SK-N-SH treated with all-trans-retinoic acid at 6 μM for 48 hours (cell line): ENCODE measurements around the gene GTPBP3.

ENCODE experiments used
- ATAC-seq: fragments of 200-7000 bp; cut with Tn5 transposase; 3 replicates; pipeline ENCODE4 v1.9.1; 2020; ENCODE audit warnings: mild to moderate bottlenecking, moderate library complexity
- ARNTL ChIP-seq: fragments of 450-650 bp; formaldehyde crosslinking; IDR thresholded peaks from 2 replicates; pipeline ENCODE4 v1.5.0; 2020; ENCODE audit warnings: low read depth, mild to moderate bottlenecking, moderate library complexity, borderline replicate concordance
- BACH2 ChIP-seq: fragments of 250-450 bp; sonication (Bioruptor Pico); IDR thresholded peaks from 2 replicates; pipeline ENCODE4 v1.9.0; 2021; ENCODE audit warnings: mild to moderate bottlenecking, borderline replicate concordance
- CSDC2 ChIP-seq: fragments of 250-450 bp; sonication (Bioruptor Pico); IDR thresholded peaks from 2 replicates; pipeline ENCODE4 v1.5.0; 2020; ENCODE audit warnings: mild to moderate bottlenecking, moderate library complexity
- ESRRG ChIP-seq: fragments of 250-450 bp; sonication (Bioruptor Pico); IDR thresholded peaks from 2 replicates; pipeline ENCODE4 v1.6.1; 2021; ENCODE audit warnings: mild to moderate bottlenecking
- GLIS3 ChIP-seq: fragments of 250-450 bp; sonication (Bioruptor Pico); IDR thresholded peaks from 2 replicates; pipeline ENCODE4 v1.5.0; 2020; ENCODE audit warnings: mild to moderate bottlenecking, moderate library complexity
- ISL1 ChIP-seq: fragments of 250-450 bp; sonication (Bioruptor Pico); IDR thresholded peaks from 2 replicates; pipeline ENCODE4 v2.1.2; 2022; ENCODE audit warnings: mild to moderate bottlenecking, moderate library complexity
- OSR1 ChIP-seq: fragments of 250-450 bp; sonication (Bioruptor Pico); IDR thresholded peaks from 2 replicates; pipeline ENCODE4 v1.8.0; 2022; ENCODE audit warnings: moderate library complexity, mild to moderate bottlenecking, inconsistent platforms
- PPARA ChIP-seq: fragments of 250-450 bp; sonication (Bioruptor Pico); IDR thresholded peaks from 2 replicates; pipeline ENCODE4 v1.5.0; 2020; ENCODE audit warnings: mild to moderate bottlenecking, borderline replicate concordance
- SNAI2 ChIP-seq: fragments of 250-450 bp; sonication (Bioruptor Pico); IDR thresholded peaks from 2 replicates; pipeline ENCODE4 v1.5.0; 2020; ENCODE audit warnings: mild to moderate bottlenecking, moderate library complexity
- TCF4 ChIP-seq: fragments of 250-450 bp; sonication (Bioruptor Pico); IDR thresholded peaks from 2 replicates; pipeline ENCODE4 v1.8.0; 2021; ENCODE audit warnings: mild to moderate bottlenecking, moderate library complexity, borderline replicate concordance
- TOX ChIP-seq: fragments of 250-450 bp; sonication (Bioruptor Pico); IDR thresholded peaks from 2 replicates; pipeline ENCODE4 v1.8.0; 2021; ENCODE audit warnings: mild to moderate bottlenecking, moderate library complexity, borderline replicate concordance
- TSHZ2 ChIP-seq: fragments of 250-450 bp; sonication (Bioruptor Pico); IDR thresholded peaks from 2 replicates; pipeline ENCODE4 v1.5.0; 2020; ENCODE audit warnings: mild to moderate bottlenecking, moderate library complexity
- ZFP3 ChIP-seq: fragments of 250-450 bp; sonication (Bioruptor Pico); IDR thresholded peaks from 2 replicates; pipeline ENCODE4 v1.5.0; 2020; ENCODE audit warnings: mild to moderate bottlenecking, moderate library complexity
- ZFP30 ChIP-seq: fragments of 450-650 bp; formaldehyde crosslinking; IDR thresholded peaks from 2 replicates; pipeline ENCODE4 v1.5.0; 2022; ENCODE audit warnings: mild to moderate bottlenecking, moderate library complexity
- ZNF565 ChIP-seq: fragments of 450-650 bp; formaldehyde crosslinking; conservative IDR thresholded peaks from 2 replicates; pipeline ENCODE4 v1.5.0; 2020; ENCODE audit warnings: low read depth, mild to moderate bottlenecking, moderate library complexity
- ZNF70 ChIP-seq: fragments of 450-650 bp; formaldehyde crosslinking; IDR thresholded peaks from 2 replicates; pipeline ENCODE4 v1.5.0; 2020; ENCODE audit warnings: mild to moderate bottlenecking, moderate library complexity
- TF ChIP-seq, protein P1 (sequence below): fragments of 250-450 bp; sonication (Bioruptor Pico); IDR thresholded peaks from 2 replicates; pipeline ENCODE4 v1.8.0; 2021; ENCODE audit warnings: low read depth, mild to moderate bottlenecking, moderate library complexity, borderline replicate concordance
- TF ChIP-seq, protein P2 (sequence below): fragments of 250-450 bp; sonication (Bioruptor Pico); IDR thresholded peaks from 2 replicates; pipeline ENCODE4 v1.8.0; 2020; ENCODE audit warnings: mild to moderate bottlenecking, moderate library complexity, borderline replicate concordance
- TF ChIP-seq, protein P3 (sequence below): fragments of 250-450 bp; sonication (Bioruptor Pico); IDR thresholded peaks from 2 replicates; pipeline ENCODE4 v1.5.1; 2021; ENCODE audit warnings: mild to moderate bottlenecking, moderate library complexity

Gene GTPBP3

DNA sequence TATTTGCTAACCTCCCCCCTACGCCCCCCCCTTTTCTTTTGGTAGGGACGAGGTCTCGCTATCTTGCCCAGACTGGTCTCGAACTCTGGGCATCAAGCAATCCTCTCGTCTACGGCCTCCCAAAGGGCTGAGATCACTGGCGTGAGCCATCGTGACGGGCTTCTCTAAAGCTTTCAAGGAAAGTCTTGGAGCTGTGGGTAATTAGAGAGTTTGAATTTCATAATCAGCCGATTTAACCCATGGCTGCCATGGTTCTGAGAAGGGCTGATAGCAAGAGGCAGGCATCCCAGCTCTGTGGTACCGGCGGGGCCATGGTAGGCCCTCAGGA is 33.4 kb upstream of the GTPBP3 start (continued):
- TF ChIP-seq TSHZ2 (CRISPR knock-in tag): no peak
- TF ChIP-seq, protein P1, sequence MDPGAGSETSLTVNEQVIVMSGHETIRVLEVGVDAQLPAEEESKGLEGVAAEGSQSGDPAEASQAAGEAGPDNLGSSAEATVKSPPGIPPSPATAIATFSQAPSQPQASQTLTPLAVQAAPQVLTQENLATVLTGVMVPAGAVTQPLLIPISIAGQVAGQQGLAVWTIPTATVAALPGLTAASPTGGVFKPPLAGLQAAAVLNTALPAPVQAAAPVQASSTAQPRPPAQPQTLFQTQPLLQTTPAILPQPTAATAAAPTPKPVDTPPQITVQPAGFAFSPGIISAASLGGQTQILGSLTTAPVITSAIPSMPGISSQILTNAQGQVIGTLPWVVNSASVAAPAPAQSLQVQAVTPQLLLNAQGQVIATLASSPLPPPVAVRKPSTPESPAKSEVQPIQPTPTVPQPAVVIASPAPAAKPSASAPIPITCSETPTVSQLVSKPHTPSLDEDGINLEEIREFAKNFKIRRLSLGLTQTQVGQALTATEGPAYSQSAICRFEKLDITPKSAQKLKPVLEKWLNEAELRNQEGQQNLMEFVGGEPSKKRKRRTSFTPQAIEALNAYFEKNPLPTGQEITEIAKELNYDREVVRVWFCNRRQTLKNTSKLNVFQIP (CRISPR knock-in tag): no peak
- no peak for TF ChIP-seq ZFP3
- no peak for TF ChIP-seq ZNF565 (CRISPR knock-in tag)
- no peak for TF ChIP-seq TCF4 (CRISPR knock-in tag)

- TF ChIP-seq BACH2 (no peak), ZFP30 (no peak), ZNF70 (CRISPR knock-in tag) (no peak), CSDC2 (CRISPR knock-in tag) (no peak), GLIS3 (CRISPR knock-in tag) (no peak), TOX (no peak), ISL1 (CRISPR knock-in tag) (no peak), SNAI2 (CRISPR knock-in tag) (no peak)
- TF ChIP-seq, protein P1 (CRISPR knock-in tag): no peak
- ATAC-seq: no peak
These were observed 32.8 kb upstream of the GTPBP3 start for GRCh38 chr19:17304386-17305215.

DNA sequence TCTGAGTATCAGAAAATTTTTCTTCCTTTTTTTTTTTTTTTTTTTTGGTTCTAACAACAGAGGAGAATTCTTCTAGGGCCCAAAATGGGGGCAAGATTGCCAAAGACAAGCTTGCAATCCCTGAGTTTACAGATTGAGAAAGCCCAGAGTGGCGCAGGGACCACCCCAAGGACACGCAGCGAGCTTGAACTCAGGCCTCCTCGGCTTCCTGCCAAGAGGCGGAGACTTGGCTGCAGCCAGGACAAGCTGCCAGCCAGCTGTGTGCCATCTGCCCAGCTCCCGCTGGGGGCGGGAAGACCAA is 32.2 kb upstream of the GTPBP3 start:
- ATAC-seq: no peak
- TF ChIP-seq SNAI2 (CRISPR knock-in tag) (no peak), OSR1 (no peak), ZNF70 (CRISPR knock-in tag) (no peak), ESRRG (no peak), ARNTL (CRISPR knock-in tag) (no peak), ZFP30 (no peak), ZNF565 (CRISPR knock-in tag) (no peak), CSDC2 (CRISPR knock-in tag) (no peak), PPARA (CRISPR knock-in tag) (no peak), ZFP3 (no peak)
- TF ChIP-seq, protein P2, sequence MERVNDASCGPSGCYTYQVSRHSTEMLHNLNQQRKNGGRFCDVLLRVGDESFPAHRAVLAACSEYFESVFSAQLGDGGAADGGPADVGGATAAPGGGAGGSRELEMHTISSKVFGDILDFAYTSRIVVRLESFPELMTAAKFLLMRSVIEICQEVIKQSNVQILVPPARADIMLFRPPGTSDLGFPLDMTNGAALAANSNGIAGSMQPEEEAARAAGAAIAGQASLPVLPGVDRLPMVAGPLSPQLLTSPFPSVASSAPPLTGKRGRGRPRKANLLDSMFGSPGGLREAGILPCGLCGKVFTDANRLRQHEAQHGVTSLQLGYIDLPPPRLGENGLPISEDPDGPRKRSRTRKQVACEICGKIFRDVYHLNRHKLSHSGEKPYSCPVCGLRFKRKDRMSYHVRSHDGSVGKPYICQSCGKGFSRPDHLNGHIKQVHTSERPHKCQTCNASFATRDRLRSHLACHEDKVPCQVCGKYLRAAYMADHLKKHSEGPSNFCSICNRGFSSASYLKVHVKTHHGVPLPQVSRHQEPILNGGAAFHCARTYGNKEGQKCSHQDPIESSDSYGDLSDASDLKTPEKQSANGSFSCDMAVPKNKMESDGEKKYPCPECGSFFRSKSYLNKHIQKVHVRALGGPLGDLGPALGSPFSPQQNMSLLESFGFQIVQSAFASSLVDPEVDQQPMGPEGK (CRISPR knock-in tag): no peak
- TF ChIP-seq, protein P1 (CRISPR knock-in tag): no peak
- TF ChIP-seq, protein P3, sequence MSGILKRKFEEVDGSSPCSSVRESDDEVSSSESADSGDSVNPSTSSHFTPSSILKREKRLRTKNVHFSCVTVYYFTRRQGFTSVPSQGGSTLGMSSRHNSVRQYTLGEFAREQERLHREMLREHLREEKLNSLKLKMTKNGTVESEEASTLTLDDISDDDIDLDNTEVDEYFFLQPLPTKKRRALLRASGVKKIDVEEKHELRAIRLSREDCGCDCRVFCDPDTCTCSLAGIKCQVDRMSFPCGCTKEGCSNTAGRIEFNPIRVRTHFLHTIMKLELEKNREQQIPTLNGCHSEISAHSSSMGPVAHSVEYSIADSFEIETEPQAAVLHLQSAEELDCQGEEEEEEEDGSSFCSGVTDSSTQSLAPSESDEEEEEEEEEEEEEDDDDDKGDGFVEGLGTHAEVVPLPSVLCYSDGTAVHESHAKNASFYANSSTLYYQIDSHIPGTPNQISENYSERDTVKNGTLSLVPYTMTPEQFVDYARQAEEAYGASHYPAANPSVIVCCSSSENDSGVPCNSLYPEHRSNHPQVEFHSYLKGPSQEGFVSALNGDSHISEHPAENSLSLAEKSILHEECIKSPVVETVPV (CRISPR knock-in tag): no peak
